ENCODE measurements around the gene CRISPLD2.

GRCh38 chr16:84884596-84885341 lies 65.0 kb downstream of the CRISPLD2 start:
- TF ChIP-seq CTCF (IDR thresholded peaks at IDR 0.05) (no peak), POLR2A (IDR thresholded peaks at IDR 0.05) (no peak)
